Testis (tissue), 2 donors: ENCODE results near the gene KLF1.

ENCODE experiments used
- CTCF ChIP-seq, 3 experiments: fragments of 450-650 bp in 2 of 3; fragments of 200-600 bp in 1 of 3; sonication (generic) in 1 of 3; IDR thresholded peaks; one replicate each; pipeline ENCODE4 v1.5.1; 2016 to 2019; ENCODE audit warnings: antibody characterized with exemption in 3 of 3, mild to moderate bottlenecking in 2 of 3, moderate library complexity in 1 of 3
- POLR2A ChIP-seq: fragments of 450-650 bp; IDR thresholded peaks from one replicate; pipeline ENCODE4 v1.6.1; 2017; ENCODE audit warnings: antibody characterized with exemption, mild to moderate bottlenecking, moderate library complexity

GRCh38 chr19:12842511-12842910, 44.5 kb downstream of the KLF1 start:
- TF ChIP-seq CTCF (IDR thresholded peaks at IDR 0.05) = no peak
- TF ChIP-seq POLR2A = no peak
